UCSD-AML1 (cell line): ENCODE results near the gene HLA-DMA.
"Not testable (repeated sequence)": the region's sequence is repeated elsewhere in the genome, so short reads cannot be mapped to it uniquely, and the experiment has no call there.

Experiments used
- DNase-seq: peaks from one replicate; lab custom pipeline; 2025; ENCODE audit not compliant: unreplicated experiment; lab: John Stamatoyannopoulos, UW

The HLA-DMA gene

DNA sequence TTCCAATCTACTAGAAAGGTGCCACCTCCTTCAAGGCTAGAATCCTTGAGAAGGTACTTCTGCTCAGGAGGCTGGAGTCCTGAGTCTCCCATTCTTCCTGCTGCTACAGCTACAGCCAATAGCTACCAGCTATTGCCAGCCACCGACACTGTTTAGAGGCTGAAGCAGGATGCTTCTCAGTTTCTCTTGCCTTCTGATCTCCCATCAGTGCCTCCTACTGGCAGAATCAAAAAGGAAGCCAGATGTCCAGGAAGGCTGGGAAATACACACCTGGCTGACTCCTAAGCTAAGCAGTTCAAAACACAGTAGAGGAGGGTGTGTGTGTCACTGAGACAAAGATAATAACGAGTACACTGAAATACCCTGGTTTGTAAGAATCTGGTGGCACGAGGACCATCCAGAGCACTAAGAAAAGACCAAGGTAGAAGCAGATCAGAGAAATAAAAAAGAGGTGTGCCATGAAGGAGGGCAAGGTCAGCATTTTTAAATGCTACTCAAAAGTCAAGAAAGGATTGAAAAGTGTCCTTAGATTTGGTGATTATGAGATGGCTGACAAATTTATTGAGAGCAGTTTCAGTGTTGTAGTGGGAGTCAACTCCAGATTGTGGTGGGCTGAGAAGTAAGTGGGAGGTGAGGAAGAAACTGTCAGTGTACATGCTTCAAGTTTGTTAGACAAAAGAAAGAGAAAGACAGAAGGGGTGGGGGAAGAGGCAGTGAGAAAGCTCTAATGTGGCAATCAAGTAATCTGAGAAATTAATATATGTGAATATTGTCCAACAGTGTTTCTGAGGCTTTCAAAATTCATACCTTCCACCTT is 2.3 kb upstream of the HLA-DMA start:
- no peak for DNase-seq

DNA sequence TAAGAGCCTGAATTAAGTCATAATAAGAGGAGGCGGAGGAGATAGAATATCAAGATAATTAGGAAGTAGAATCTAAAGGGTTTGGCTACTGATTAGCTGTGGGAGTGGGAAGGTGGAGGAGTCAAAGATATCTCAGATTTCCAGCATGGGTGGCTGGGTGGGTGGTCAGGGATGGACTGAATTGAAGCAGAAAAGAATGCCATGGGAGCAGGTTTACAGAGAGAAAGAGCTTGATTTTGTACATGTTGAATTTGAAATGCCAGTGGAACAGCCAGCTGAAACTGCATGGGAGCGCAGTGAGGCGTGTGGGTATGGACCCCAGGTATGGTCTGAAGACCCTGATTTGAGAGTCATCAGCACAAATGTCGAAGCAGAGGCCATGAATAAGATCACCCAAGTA is 1.4 kb upstream of the HLA-DMA start:
- no peak for DNase-seq

DNA sequence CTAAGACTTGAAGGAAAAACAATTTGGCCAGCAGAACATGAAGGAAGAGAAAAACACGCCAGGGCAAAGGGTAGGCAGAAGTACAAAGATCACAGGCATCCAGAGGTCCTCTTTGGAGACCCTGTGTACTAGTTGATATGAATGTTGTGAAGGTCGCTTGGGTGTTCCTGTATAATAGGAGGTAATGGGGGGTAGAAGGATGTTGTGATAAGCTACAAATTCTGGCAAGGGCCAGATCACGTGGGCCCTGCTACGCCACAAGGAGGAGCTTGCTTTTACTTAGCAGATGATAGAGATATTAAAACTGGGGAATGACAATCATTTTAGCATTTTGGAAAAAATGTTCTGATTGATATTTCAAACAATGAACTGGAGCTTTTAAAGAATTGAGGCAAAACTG is 878 bp upstream of the HLA-DMA start:
- no peak for DNase-seq

DNA sequence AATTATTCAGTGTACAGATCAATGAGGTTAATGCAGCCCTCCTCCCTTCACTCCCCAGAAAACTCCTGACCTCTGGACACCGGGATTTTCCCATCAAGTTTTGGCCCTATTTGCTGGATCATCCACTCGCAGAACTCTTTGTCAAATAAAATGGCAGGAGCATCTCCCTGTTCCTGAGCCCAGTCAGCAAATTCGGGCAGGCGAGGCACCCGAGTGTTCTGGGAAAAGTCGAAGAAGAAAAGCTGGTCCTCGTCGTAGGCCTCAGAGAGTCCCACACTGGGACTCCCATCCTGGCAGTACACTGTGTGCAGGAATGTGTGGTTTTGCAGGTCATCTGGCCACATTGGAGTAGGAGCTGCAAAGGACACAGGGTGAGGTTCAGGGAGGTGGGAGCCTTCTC is 2.4 kb downstream of the HLA-DMA start:
- DNase-seq = no peak

DNA sequence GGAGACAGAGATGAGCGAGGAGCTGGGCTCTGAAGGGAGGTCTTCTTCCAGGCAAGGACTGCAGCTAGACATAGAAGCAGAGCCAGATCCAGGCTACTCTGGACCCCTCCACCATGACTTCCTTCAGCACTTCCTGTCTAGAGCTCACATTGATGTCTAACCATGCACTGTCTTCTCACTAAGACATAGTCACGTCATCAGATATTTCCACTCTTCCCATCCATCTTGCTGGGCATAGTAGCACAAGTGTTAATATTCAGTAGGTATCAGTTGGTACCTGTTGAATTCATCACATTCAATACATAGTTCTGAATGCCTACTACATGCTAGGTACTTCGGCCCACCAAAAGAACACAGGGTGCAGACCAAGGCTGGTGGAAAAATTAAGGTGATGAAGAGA is 2.9 kb downstream of the HLA-DMA start:
- no peak for DNase-seq

DNA sequence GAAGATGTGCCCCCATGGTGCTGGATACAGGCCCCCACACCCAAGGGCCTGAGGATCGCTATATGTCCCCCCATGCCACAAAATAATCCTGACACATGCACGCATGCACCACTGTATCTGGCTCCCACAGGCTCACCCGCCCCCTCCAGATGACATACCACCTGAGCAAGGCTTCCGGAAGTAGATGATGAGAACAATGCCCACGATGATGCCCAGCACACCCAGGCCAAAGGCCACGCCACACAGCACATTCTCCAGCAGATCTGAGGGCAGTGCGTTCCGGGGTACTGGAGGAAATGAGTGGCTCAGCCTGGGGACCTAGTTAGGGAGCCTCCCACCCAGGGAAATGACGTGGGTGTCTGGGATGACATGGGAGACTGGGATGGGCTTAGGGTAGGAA is 3.8 kb downstream of the HLA-DMA start:
- DNase-seq = no peak

DNA sequence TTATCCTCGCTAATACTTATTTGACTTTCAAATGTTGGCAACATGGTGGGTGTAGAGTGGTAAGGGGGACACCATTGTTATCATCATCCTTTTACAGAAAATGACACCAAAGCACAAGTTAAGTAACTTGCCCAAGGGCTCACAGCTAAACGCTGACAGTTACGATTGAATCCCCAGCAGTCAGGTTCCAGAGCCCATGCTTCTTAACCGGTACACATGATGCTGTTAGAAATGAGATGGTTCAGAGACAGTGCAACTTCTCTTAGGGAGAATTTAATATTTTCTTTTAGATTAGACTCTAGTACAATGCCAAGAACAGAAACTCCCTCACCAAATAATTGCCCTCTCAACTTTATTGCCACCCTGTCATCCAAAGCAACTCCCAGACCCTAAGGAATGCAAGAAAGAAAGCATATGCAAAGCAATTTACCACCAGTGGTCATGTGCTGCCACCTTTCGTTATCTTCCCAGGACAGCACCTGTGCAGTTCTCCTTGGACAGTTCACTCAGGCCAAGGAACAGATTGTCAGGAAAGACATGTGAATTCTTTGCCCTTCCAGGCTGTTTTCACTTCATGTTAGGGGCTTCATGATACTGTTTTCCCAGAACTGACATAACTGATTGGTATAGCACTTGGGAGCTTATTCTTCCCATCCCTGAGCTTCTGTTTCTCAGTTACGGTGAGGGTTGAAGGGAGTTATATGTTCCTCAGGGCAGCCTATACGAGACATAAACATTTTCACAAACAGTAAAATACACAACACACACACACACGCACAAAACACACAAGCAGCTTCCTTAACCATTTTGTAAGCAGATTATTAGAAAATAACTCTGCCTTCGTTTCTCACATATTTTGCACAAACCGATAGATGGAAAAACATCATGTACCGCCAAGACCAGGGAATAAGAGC is 5.1 kb downstream of the HLA-DMA start:
- DNase-seq = peak; percentile 32

DNA sequence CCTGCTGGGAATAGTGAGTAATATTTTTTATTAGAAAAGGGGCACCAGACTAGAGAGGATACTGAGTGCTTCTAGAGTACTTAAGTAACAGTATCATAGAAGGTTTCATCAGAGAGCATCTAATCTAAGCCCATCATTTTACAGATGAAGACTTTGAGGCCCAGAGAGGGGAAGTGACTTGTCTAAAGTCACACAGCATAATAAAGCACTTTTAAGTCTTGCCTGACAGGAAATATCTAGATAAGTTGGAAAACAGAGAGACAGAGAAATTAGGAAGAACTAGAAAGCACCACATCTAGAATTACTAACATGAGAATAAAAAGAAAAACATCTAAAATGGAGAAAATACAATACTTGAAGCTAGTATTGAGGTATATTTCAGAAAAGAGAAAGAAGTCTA is 6.0 kb downstream of the HLA-DMA start:
- no peak for DNase-seq

DNA sequence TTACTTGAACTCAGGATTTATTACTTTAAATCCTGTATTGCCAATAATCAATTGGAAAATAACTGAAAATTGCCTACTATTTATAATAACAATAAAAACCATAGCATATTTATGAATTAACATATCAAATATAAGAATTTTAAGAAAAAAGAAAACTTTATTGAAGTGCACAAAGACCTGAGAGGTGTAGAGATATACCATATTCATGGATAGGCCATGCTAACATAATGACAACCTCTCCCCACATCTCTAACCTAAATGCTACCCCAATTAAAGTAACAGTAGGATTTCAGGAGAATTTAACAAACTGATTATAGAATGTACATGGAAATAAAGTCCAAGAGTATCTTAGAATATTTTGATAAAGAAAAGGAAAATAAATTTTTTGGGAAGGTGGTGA is 6.9 kb downstream of the HLA-DMA start:
- no peak for DNase-seq

DNA sequence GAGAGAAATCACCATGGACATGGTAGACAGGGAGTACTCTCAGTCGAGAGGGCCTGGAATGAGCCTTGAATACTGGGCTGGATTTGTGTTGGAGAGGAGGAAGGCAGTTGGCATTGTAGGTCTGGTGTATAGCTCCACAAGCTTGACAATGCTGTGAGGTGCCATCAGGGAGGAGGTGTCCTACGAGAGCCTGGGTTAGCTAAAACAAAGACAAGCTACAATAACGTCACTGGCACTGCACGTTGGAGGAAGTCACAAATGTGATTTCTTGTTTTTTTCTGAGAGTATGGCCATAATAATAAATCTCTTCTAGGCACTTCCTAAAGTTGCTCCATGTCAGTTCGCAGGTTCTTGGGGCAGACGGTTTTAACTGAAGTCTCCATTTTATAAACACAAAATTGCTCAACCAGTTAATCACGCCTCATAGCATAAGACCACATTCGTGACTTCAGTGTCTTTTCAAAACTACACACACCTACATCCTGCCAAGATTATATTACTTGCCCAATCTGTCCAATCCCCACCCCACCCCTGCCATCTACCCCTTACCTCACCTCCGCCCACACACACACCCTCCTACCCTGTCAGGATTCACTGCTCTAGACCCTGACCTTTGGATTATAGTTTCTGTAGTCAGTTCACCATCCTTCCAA is 7.7 kb downstream of the HLA-DMA start:
- DNase-seq = no peak

DNA sequence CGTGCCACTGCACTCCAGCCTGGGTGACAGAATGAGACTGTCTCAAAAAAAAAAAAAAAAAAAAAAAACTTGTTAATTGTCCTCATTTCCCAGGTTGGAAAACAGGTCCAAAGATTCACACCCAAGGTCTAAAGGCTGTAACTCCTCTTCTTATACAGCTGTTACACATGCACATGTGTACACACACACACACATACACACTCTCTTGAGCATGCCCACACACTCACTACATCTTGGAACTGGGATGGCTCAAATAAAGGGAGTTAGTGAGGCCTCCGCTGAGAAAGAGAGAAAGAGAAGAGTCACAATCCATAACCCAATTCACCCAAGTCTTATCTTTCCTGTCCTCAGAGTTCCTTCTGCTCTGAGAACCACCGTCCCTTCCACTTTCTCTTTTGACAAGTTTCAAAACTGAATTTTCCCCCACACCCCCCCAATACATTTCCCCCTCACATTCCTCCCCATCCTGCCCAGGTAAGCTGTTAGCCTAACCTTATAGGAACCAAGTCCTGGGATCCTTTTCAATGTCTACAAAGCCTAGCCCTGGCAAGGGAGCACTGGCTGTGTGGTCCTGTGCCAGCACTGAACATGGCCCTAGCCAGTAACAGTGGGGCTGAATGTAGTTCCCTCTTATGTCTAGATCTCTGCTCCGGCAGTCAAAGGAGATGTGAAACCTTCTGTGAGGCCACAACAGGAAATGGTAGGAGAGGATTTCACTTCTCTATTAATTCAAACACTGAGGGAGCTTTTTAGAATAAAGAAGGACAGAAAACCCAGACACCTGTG is 8.8 kb downstream of the HLA-DMA start:
- DNase-seq = peak; percentile 48

DNA sequence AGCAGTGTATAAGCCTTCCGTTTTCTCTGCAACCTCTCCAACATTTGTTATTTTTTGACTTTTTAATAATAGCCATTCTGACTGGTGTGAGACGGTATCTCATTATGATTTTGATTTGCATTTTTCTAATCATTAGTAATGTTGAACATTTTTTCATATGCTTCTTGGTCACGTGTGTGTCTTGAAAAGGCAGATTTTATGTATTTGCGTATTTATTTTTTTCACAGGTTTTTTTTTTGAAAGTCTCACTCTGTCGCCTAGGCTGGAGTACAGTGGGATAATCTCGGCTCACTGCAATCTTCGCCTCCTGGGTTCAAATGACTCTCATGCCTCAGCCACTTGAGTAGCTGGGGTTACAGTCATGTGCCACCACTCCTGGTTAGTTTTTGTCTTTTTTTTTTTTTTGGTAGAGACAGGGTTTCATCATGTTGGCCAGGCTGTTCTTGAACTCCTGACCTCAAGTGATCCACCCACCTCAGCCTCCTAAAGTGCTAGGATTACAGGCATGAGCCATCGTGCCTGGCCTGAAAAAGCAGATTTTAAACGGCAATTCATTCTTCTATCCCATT is 10.3 kb downstream of the HLA-DMA start:
- DNase-seq = not testable (repeated sequence)

DNA sequence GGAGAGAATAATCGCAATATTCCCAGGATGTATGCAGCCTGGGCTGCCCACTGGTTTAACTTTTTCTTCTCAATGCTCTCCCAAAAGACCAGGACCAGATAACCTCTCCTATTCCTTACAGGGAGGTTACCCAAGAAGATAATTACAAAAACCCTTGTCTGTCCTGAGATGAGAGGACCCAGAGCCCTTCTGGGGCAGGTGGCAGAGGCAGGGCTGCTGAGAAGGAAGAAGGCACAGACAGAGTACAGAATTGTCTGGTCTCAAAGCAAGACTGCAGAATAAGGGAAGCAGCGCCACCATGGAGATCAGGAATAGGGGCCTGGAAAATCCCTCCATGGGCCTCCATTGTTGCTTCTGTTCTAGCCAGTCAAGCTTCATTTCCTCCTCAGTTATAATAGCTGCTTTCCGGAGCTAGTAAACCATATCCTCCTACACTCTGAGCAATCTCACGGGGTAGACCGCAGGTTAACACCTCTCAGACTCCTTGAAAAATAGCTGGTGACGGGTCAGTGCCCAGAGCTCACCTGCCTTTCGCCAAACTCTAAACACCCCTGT is 11.6 kb downstream of the HLA-DMA start:
- DNase-seq = peak; percentile 42

DNA sequence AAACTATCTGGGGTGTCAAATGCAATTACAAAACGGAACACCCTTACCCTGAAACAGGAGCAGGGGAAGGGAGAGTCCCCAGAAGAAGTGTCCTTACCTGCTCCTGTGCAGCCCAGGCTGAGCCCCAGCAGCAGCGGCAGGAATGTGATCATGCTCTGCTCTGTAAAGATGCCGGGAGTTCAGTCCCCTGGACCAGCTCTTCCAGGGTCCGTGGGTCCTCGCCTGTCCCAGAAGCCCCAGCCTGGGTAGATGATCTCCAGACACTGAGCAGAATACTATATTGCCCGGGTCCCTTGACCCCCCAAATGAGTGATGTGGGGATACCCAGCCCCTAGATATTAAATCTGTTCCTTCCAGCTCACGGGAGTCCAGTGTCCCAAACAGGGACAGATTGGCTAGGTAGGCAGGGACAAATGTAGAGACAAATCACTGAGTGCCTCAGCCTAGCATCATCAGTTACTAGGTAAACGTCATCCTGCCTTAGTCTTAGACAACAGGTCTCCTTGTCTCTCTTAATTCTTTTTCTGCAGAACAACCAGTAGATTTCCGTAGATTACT is 12.2 kb downstream of the HLA-DMA start, which contains the start of gene HLA-DMB:
TSS of gene HLA-DMB (minus strand) at position 373 of the 558 bp plus-strand sequence. CDS start at position 152, 221 bp downstream.
- DNase-seq = no peak

DNA sequence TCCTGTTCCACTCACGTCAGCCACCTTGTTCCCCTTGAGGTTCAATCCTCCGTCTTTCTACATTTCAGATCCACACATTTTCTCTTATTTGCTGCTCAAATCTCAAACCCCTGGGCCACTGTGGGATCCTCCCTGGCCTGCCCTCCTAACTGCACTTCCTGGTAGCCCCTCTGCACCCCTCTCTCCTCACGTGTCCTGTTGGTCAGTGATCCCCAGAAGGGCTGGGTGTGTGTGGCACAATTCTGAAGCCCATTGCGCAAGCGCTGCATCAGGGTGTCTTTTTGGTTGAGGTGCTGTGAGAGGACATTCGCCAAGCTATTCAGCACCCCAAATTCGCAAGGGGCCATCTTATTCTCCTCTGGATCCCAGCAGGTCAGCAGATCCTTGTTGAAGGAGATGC is 14.4 kb downstream of the HLA-DMA start:
- no peak for DNase-seq

DNA sequence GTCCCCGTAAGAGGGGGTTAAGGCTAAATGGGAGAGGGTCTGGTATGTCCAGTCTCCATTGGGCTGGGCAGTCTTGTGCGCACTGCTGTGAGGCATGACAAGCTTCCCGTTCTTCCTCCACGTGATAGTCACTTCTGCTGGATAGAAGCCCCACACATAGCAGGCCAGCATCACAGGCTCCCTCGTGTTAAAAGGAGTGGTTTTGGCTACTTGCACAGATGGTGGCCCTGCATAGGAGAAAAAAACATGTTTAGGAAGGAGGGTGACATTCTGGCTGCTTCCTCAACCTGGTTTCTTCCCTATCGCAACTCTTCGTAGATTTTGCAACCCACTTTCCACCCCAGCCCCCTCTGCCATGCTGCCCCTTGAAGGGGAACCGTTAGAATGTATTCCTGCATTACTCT is 15.7 kb downstream of the HLA-DMA start:
- no peak for DNase-seq

DNA sequence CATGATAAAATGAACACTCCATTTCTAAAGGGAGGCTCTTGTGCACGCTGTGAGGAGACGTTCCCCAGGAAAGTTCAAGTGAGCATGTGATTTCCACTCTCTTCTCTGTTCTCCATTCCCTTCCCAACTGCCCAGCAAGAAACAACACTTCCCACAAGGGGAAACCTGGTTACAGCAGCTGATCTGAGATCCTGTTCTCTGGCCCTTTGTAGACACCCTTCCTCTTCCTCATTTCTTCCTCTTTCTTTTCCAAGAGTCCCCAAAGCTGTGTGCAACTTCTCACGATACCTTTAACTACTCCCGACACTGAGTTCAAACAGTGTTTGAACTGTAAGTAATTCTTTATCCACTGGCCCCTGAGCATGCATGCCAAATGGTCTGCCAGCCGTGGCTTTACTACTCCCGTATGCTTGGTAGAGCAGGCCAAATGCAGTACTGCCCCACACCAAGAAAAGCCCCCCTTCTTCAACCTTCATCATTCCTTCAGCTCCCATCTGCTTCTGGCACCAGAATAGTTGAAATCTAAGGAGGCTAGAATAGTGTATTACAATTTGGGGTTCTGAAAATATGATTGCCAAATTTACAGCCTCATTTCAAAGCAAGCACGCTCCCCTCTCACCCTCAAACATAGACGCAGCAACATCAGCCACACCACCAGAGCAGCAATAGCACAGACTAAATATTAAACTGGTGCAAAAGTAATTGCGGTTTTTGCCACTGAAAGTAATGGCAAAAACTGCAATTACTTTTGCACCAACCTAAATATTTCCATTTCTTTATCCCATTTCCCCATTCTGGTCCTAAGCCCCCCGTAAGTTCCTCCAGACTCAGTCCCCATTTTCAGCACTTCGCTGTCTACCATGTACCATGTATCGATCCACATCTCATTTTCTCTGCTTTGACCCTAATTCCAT is 16.4 kb downstream of the HLA-DMA start:
- DNase-seq = no peak

DNA sequence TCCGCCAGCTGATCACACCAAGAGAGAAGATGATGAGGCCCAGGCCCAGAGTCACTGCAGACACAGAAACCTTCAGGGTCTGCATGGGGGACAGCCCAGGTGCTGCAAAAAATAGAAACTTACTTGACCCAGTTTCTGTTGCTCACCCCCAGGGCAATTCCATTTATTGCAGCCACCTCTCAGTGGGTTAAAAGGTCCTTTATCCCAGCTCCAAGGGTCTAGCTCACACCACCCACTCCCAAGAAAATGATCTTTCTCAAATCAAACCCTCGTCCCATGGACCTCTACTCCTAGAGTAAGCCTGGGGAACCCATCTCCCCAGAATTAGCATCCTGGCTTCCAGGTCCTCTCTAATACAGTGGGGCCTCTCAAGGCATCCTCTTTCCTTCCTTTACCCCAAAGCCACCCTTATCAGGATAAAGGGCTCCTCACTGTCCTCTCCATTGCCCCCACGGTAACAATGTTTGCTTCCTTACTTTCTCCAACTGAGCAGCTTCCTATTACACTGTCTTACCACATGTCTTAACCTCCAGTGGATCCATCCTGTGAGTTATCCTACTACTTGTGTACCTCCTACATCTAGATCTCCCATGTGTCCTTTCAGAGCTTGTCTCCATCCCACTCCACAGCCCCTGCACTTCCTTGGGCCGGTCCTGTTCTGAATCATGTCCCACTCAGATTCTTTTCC is 17.2 kb downstream of the HLA-DMA start:
- DNase-seq = no peak
